ENCODE measurements around the gene CALR3.
"Not testable (repeated sequence)": the region's sequence is repeated elsewhere in the genome, so short reads cannot be mapped to it uniquely, and the experiment has no call there.

Gene CALR3

GRCh38 chr19:16497042-16497441 is 1.1 kb upstream of the CALR3 start:
- in situ Hi-C loops (cut with MboI; ENCODE audit: low sequenced_read_pairs) = no loop called here

GRCh38 chr19:16496613-16496983 is 631 bp upstream of the CALR3 start:
- in situ Hi-C loops (cut with MboI; ENCODE audit: low sequenced_read_pairs) = no loop called here

GRCh38 chr19:16486476-16486875 is 9.5 kb downstream of the CALR3 start:
- in situ Hi-C loops (cut with MboI; ENCODE audit: low sequenced_read_pairs) = not testable (repeated sequence)

- in situ Hi-C loops (cut with MboI; ENCODE audit: low sequenced_read_pairs) = no loop called here
Observed at GRCh38 chr19:16482745-16483144, 13.2 kb downstream of the CALR3 start.

- in situ Hi-C loops (cut with MboI; ENCODE audit: low sequenced_read_pairs) = no loop called here
Observed at GRCh38 chr19:16477311-16477710, 18.7 kb downstream of the CALR3 start.

GRCh38 chr19:16476401-16476800 is 19.6 kb downstream of the CALR3 start:
- in situ Hi-C loops (cut with MboI; ENCODE audit: low sequenced_read_pairs) = no loop called here

GRCh38 chr19:16473875-16474392 is 22.0 kb downstream of the CALR3 start:
- in situ Hi-C loops (cut with MboI; ENCODE audit: low sequenced_read_pairs) = no loop called here

- in situ Hi-C loops (cut with MboI; ENCODE audit: low sequenced_read_pairs) = no loop called here
Observed at GRCh38 chr19:16472992-16473391, 23.0 kb downstream of the CALR3 start.

- in situ Hi-C loops (cut with MboI; ENCODE audit: low sequenced_read_pairs) = not testable (repeated sequence)
Observed at GRCh38 chr19:16472559-16472899, 23.4 kb downstream of the CALR3 start.

- in situ Hi-C loops (cut with MboI; ENCODE audit: low sequenced_read_pairs) = no loop called here
Observed at GRCh38 chr19:16470911-16471811, 24.8 kb downstream of the CALR3 start.

- in situ Hi-C loops (cut with MboI; ENCODE audit: low sequenced_read_pairs) = no loop called here
Observed at GRCh38 chr19:16470541-16470910, 25.4 kb downstream of the CALR3 start.

GRCh38 chr19:16467581-16467980 is 28.4 kb downstream of the CALR3 start:
- in situ Hi-C loops (cut with MboI; ENCODE audit: low sequenced_read_pairs) = no loop called here

- in situ Hi-C loops (cut with MboI; ENCODE audit: low sequenced_read_pairs) = not testable (repeated sequence)
Observed at GRCh38 chr19:16466802-16467427, 29.1 kb downstream of the CALR3 start.

- in situ Hi-C loops (cut with MboI; ENCODE audit: low sequenced_read_pairs) = no loop called here
Observed at GRCh38 chr19:16465239-16465638, 30.7 kb downstream of the CALR3 start.

GRCh38 chr19:16463991-16464575 is 31.9 kb downstream of the CALR3 start:
- in situ Hi-C loops (cut with MboI; ENCODE audit: low sequenced_read_pairs) = no loop called here

GRCh38 chr19:16463341-16463990 is 32.5 kb downstream of the CALR3 start:
- in situ Hi-C loops (cut with MboI; ENCODE audit: low sequenced_read_pairs) = no loop called here

GRCh38 chr19:16462757-16463250 is 33.2 kb downstream of the CALR3 start:
- in situ Hi-C loops (cut with MboI; ENCODE audit: low sequenced_read_pairs) = no loop called here

GRCh38 chr19:16461630-16462051 is 34.3 kb downstream of the CALR3 start:
- in situ Hi-C loops (cut with MboI; ENCODE audit: low sequenced_read_pairs) = no loop called here

- in situ Hi-C loops (cut with MboI; ENCODE audit: low sequenced_read_pairs) = no loop called here
Observed at GRCh38 chr19:16460454-16460853, 35.5 kb downstream of the CALR3 start.

GRCh38 chr19:16459680-16460079 is 36.3 kb downstream of the CALR3 start:
- in situ Hi-C loops (cut with MboI; ENCODE audit: low sequenced_read_pairs) = no loop called here

All from HL-60/S4 (cell line).